HEK293T (cell line): ENCODE results near the gene USP24.

Experiments
- CTCF ChIA-PET: fragments of 350-600 bp; formaldehyde crosslinking; extraction: SDS; loops from one replicate; lab custom pipeline; 2021; ENCODE audit warnings: antibody characterized with exemption, inconsistent platforms; lab: Yijun Ruan, JAX
- POLR2A ChIA-PET: fragments of 350-600 bp; formaldehyde crosslinking; extraction: SDS; loops from one replicate; lab custom pipeline; 2020; ENCODE audit warnings: antibody characterized with exemption, inconsistent platforms; lab: Yijun Ruan, JAX
- DNase-seq: peaks from one replicate; pipeline ENCODE4 v3.0.0; 2012; ENCODE audit warnings: mixed read lengths; ENCODE audit errors: extremely low spot score
- ARNT ChIP-seq: fragments of 450-650 bp; IDR thresholded peaks from 2 replicates; pipeline ENCODE4 v1.6.1; 2017; ENCODE audit warnings: mild to moderate bottlenecking
- BHLHE40 ChIP-seq: fragments of 450-650 bp; IDR thresholded peaks from 2 replicates; pipeline ENCODE4 v1.6.1; 2016; ENCODE audit warnings: mild to moderate bottlenecking, moderate library complexity, borderline replicate concordance
- CTBP1 ChIP-seq: fragments of 450-650 bp; IDR thresholded peaks from 2 replicates; pipeline ENCODE4 v1.6.1; 2016; ENCODE audit warnings: borderline replicate concordance
- ELF4 ChIP-seq: fragments of 450-650 bp; IDR thresholded peaks from 2 replicates; pipeline ENCODE4 v1.6.1; 2017; ENCODE audit warnings: antibody characterized with exemption
- FOXA1 ChIP-seq: fragments of 450-650 bp; IDR thresholded peaks from 2 replicates; pipeline ENCODE4 v1.6.1; 2016; ENCODE audit warnings: mild to moderate bottlenecking
- FOXK2 ChIP-seq: fragments of 450-650 bp; IDR thresholded peaks from 2 replicates; pipeline ENCODE4 v1.6.1; 2016; ENCODE audit warnings: mild to moderate bottlenecking
- FOXM1 ChIP-seq: fragments of 450-650 bp; IDR thresholded peaks from 2 replicates; pipeline ENCODE4 v1.6.1; 2017; ENCODE audit warnings: mild to moderate bottlenecking, borderline replicate concordance
- HDGF ChIP-seq: fragments of 450-650 bp; IDR thresholded peaks from 2 replicates; pipeline ENCODE4 v1.6.1; 2017; ENCODE audit warnings: antibody characterized with exemption, borderline replicate concordance
- L3MBTL2 ChIP-seq: fragments of 450-650 bp; conservative IDR thresholded peaks from 2 replicates; pipeline ENCODE4 v1.6.1; 2016; ENCODE audit warnings: mild to moderate bottlenecking
- LEF1 ChIP-seq: fragments of 450-650 bp; IDR thresholded peaks from 2 replicates; pipeline ENCODE4 v1.6.1; 2017; ENCODE audit warnings: mild to moderate bottlenecking, borderline replicate concordance
- NFRKB ChIP-seq: fragments of 450-650 bp; IDR thresholded peaks from 2 replicates; pipeline ENCODE4 v1.6.1; 2016; ENCODE audit warnings: mild to moderate bottlenecking, moderate library complexity
- SP1 ChIP-seq: fragments of 450-650 bp; IDR thresholded peaks from 2 replicates; pipeline ENCODE4 v1.6.1; 2017
- SUZ12 ChIP-seq: fragments of 450-650 bp; IDR thresholded peaks from 2 replicates; pipeline ENCODE4 v1.6.1; 2016; ENCODE audit warnings: mild to moderate bottlenecking
- TARDBP ChIP-seq: fragments of 450-650 bp; IDR thresholded peaks from 2 replicates; pipeline ENCODE4 v1.6.1; 2016
- ZNF384 ChIP-seq: fragments of 450-650 bp; IDR thresholded peaks from 2 replicates; pipeline ENCODE4 v1.6.1; 2016
- TF ChIP-seq, protein P1 (sequence below): fragments of 450-650 bp; IDR thresholded peaks from 2 replicates; pipeline ENCODE4 v1.6.1; 2016

The USP24 gene

DNA sequence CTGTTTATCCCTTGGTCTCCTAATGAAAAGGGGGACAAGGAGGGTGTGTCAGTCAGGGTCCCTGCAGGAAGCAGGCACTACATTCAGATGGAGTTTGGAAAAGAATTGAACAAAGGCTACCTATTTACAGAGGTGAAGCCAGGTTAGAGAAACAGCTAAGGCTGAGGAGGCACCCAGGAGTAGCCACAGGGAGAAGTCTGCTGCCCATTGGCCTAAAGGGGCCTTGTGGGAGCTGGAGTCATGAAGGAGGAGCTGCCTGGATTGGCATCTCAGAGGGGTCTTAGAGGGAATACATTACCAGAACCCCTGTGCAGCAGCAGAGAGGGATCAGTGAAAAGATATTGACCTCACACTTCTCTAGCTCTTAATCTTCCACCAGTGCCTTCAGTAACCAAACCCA is 31.2 kb upstream of the USP24 start:
- DNase-seq, result no peak
- CTCF ChIA-PET, result interaction anchor here (0.6 kb wide), 1 partner anchor 40 kb away, joined by 3 read pairs; no protein-coding TSS in a partner anchor
- POLR2A ChIA-PET, result no interaction called here
- TF ChIP-seq ELF4 (no peak), L3MBTL2 (no peak), LEF1 (no peak)

DNA sequence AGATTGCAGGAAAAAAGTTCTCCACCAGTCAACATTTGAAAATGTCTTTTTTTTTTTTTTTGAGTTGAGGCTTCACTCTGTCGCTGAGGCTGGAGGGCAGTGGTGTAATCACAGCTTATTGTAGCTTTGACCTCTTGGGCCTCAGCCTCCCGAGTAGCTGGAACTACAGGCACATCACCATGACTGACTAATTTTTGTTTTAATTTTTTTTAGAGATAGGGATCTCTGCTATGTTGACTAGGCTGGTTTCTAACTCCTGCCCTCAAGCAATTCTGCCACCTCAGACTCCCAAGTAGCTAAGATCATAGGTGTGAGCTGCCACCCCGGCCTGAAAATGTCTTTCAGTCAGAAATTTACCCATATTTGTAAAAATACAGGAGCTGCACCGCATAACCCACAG is 30.6 kb upstream of the USP24 start:
- POLR2A ChIA-PET, result no interaction called here
- CTCF ChIA-PET, result no interaction called here
- no peak for TF ChIP-seq LEF1
- no peak for TF ChIP-seq L3MBTL2
- no peak for TF ChIP-seq HDGF
- TF ChIP-seq FOXA1, result no peak
- no peak for TF ChIP-seq ZNF384
- TF ChIP-seq TARDBP, result no peak
- TF ChIP-seq BHLHE40, result no peak
- no peak for TF ChIP-seq ELF4
- TF ChIP-seq FOXM1, result no peak
- TF ChIP-seq ARNT, result no peak
- no peak for TF ChIP-seq NFRKB
- TF ChIP-seq, protein P1, sequence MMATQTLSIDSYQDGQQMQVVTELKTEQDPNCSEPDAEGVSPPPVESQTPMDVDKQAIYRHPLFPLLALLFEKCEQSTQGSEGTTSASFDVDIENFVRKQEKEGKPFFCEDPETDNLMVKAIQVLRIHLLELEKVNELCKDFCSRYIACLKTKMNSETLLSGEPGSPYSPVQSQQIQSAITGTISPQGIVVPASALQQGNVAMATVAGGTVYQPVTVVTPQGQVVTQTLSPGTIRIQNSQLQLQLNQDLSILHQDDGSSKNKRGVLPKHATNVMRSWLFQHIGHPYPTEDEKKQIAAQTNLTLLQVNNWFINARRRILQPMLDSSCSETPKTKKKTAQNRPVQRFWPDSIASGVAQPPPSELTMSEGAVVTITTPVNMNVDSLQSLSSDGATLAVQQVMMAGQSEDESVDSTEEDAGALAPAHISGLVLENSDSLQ, result no peak
- TF ChIP-seq SP1, result no peak
- TF ChIP-seq SUZ12, result no peak
- no peak for TF ChIP-seq CTBP1
- DNase-seq, result no peak

DNA sequence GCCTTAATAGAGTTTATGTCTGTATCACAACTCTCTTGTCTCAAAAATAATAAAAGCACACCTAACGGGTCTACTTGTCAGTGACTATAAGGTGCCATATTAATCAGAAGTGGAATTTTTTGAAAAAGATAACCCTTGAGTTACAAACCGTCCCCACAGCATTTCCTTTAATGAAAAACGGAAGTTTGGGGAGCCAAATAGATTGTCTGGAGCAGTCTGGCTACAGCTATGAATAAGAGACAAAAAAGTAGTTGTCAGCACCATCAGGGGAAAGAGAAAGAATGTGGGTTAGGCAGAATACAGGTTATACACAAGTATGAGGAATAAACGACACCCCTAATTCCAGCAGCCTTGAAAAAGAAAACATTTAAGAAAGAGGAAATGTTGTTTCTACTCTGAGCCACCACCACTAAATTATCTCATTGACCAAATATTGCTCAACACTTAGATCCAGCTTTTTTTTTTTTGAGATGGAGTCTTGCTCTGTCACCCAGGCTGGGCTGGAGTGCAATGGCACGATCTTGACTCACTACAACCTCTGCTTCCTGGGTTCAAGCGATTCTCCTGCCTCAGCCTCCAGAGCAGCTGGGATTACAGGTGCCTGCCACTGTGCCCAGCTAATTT is 29.4 kb upstream of the USP24 start:
- ChIA-PET CTCF (no interaction called here), POLR2A (no interaction called here)
- TF ChIP-seq HDGF, result no peak
- TF ChIP-seq, protein P1, result no peak
- TF ChIP-seq FOXM1, result no peak
- TF ChIP-seq SUZ12, result no peak
- TF ChIP-seq ZNF384, result no peak
- TF ChIP-seq CTBP1, result no peak
- TF ChIP-seq TARDBP, result no peak
- TF ChIP-seq SP1, result no peak
- no peak for TF ChIP-seq ELF4
- TF ChIP-seq NFRKB, result no peak
- TF ChIP-seq LEF1, result no peak
- TF ChIP-seq BHLHE40, result no peak
- no peak for DNase-seq

DNA sequence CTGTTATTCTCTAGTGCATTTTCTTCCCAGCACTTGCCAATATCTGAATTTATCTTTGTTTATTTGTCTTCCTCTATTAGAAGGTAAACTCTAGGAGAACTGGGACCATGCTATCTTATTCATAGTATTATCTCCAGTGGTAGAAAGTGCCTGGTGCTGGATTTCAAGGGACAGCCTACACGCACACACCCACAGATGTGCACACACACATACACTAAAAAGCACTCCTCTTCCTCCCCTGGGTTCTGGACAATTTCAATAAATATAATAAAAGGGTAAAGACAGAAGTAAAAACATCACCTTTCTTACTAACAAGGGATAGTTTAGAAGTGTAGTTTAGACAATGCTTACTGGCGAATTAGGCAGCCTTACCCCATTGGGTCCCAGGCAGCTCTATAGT is 28.5 kb upstream of the USP24 start:
- TF ChIP-seq SP1, result no peak
- no peak for TF ChIP-seq ZNF384
- no peak for TF ChIP-seq NFRKB
- TF ChIP-seq, protein P1, result no peak
- TF ChIP-seq CTBP1, result no peak
- no peak for TF ChIP-seq HDGF
- TF ChIP-seq FOXK2, result no peak
- no peak for TF ChIP-seq L3MBTL2
- TF ChIP-seq FOXA1, result no peak
- no peak for TF ChIP-seq ELF4
- TF ChIP-seq TARDBP, result no peak
- no peak for TF ChIP-seq BHLHE40
- no peak for TF ChIP-seq FOXM1
- TF ChIP-seq LEF1, result no peak
- no peak for TF ChIP-seq SUZ12
- CTCF ChIA-PET, result no interaction called here
- DNase-seq, result no peak
- POLR2A ChIA-PET, result no interaction called here

DNA sequence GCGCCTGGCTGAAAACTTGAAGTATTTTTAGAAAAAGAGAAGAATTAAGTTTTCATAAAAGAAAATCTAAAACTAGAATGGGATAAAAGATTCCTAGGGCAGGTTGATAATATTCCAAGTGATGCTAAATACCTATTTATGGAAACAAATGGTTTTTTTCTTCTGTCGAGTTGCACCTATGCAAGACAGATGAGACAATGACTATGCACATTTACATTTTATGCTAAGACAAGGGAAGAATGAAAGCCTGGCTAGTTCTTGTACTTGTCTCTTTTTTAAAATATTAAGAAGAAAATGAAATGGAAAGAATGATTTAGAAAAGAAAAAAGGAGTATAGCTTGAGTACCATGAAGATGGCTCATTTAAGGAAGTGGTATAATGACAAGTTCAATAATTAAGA is 24.4 kb upstream of the USP24 start:
- ChIA-PET CTCF (no interaction called here), POLR2A (no interaction called here)
- TF ChIP-seq SP1 (no peak), ARNT (no peak), HDGF (no peak), NFRKB (no peak), ZNF384 (no peak), ELF4 (no peak), FOXK2 (no peak), L3MBTL2 (no peak), LEF1 (no peak), FOXM1 (no peak), FOXA1 (no peak)
- DNase-seq, result no peak

DNA sequence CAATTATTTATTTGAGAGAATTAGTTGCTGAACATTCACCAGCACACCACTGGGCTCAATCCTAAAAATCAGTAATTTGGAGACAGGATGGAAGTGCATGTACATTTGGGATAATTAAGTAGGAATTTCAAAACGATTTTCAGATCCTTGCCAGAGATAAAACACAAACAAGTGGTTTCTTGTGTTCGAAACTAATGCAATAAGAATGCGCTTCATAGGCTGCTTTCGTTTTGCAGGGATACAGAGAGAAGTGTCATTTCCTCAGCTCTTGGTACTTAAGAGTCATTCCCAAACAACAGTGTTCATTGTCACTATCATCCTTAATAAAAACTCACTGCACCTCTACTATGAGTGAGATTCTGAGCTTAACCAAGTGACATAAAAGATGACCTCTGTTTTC is 20.6 kb upstream of the USP24 start:
- DNase-seq, result no peak
- ChIA-PET POLR2A (no interaction called here), CTCF (interaction anchor here (0.6 kb wide), 1 partner anchor 23 kb away, joined by 3 read pairs; no protein-coding TSS in a partner anchor)
- TF ChIP-seq LEF1 (no peak), ARNT (no peak), ELF4 (no peak)

DNA sequence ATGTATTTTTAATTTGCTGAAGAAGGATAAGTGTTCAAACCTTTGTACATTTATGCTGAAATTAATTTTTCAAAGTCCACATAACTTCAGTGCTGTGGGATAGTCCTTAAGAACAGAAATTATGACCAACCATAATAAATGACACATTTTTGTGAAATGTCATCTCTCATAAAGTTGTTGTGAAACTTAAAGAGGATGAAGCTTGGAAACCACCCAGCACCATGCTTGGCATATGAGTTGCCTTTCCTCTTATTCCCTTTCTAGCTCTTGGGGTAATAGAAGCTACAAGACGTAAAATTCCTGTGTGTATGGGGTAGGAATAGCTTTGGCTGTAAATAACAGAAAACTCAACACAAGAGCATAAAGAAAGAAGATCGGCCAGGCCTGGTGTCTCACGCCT is 18.9 kb upstream of the USP24 start:
- ChIA-PET POLR2A (no interaction called here), CTCF (no interaction called here)
- TF ChIP-seq CTBP1 (no peak), FOXA1 (no peak), SP1 (no peak), TARDBP (no peak)
- DNase-seq, result no peak
